Activated CD4-positive, alpha-beta T cell treated with anti-CD3 and anti-CD28 coated beads, Interleukin-2, amount 10 ng/mL, durations not matched to agents 24 days and 14 days (primary cell): Measurements from ENCODE around the gene HOMEZ. TPM values are rescaled to one million over a fixed set of nuclear protein-coding genes. Genes with fewer than 3 reads are reported as not detected.
A peak's percentile ranks its signal among the peaks of the same experiment; 100 is the strongest.

ENCODE experiments used
- DNase-seq: peaks from one replicate; pipeline ENCODE4 v3.0.0; 2022
- H3K27ac Mint-ChIP-seq: one replicate; pipeline ENCODE4 v1.8.0; 2022; ENCODE audit warnings: mild to moderate bottlenecking, mixed read lengths
- H3K27me3 Mint-ChIP-seq: one replicate; pipeline ENCODE4 v1.8.0; 2022; ENCODE audit warnings: mixed read lengths
- H3K36me3 Mint-ChIP-seq: one replicate; pipeline ENCODE4 v1.8.0; 2022; ENCODE audit warnings: low read depth, mild to moderate bottlenecking, mixed read lengths
- H3K4me1 Mint-ChIP-seq: one replicate; pipeline ENCODE4 v1.8.0; 2021; ENCODE audit warnings: mixed read lengths
- H3K4me3 Mint-ChIP-seq: one replicate; pipeline ENCODE4 v1.8.0; 2022; ENCODE audit warnings: mild to moderate bottlenecking, moderate library complexity, mixed read lengths
- H3K9me3 Mint-ChIP-seq: one replicate; pipeline ENCODE4 v1.8.0; 2021; ENCODE audit warnings: mixed read lengths
- intact Hi-C: fragments of 100-400 bp; cut with micrococcal nuclease; formaldehyde crosslinking; loops from one replicate; pipeline ENCODE4 v1.15.1; 2023
- total RNA-seq: library from RNA; stranded (reverse); gene quantifications from 2 replicates; pipeline ENCODE4 v1.2.3, GENCODE V29; 2022

The HOMEZ gene
- total RNA-seq, 1 donor from 2014 or later, result 13.5 TPM

DNA sequence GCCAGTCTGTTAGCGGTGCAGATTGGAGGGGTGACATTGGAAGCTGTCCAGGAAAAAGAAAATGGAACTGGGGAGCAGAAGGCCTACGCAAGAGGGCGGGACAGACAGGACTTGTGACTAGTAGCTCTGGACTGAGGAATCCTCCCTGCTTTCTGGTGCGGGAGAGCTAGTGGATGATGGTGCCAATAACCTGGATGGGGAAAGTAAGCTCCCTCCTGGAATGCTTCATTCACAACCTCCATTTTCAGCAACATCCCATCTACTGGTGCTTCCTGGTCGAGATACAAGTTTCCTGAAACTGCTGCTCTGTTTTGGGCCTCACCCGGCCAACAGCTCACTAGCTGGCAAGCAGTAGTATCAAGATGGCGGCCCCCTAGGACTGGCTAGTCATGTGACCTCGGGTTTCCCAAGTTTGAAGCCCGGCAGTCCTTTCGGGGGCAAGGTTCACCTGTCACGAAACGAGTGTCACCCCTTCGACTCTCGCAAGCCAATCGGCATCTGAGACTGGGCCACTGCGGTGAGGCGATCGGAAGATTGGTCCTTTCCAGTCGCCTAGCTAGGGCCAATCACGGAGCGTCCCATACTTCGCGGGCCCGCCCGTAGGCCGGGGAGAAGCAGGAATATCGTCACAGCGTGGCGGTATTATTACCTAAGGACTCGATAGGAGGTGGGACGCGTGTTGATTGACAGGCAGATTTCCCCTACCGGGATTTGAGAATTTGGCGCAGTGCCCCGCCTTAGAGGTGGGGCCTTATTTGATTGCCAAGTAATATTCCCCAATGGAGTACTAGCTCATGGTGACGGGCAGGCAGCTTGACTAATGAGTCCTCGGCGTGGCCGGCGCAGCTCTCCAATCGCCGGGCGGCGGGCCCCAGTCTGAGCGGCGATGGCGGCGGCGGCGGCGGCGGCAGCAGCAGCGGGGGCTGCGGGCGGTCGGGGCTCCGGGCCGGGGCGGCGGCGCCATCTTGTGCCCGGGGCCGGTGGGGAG lies 34.9 kb upstream of the HOMEZ start, which contains the start of gene PABPN1:
Gene PABPN1 (plus strand): TSS at position 874 of the 988 bp plus-strand sequence. CDS start 13 bp downstream, at position 887.
- H3K27me3 Mint-ChIP-seq, result no peaks in the 10 kb centered on the region
- H3K36me3 Mint-ChIP-seq, result peaks cover 43% of the 10 kb centered on the region
- H3K27ac Mint-ChIP-seq, result peak within 1 kb of the TSS; percentile 98
- peaks cover 24% of the 10 kb centered on the region for H3K4me1 Mint-ChIP-seq
- H3K4me3 Mint-ChIP-seq, result peak within 1 kb of the TSS; percentile 90
- H3K9me3 Mint-ChIP-seq, result peaks cover 8% of the 10 kb centered on the region
- intact Hi-C loops, result loop anchor here (1.0 to 2.0 kb wide), 5 partner anchors 20 to 230 kb away; partner anchors contain the start of genes ACIN1, C14orf119, HOMEZ and NGDN
- peak; percentile 99 for DNase-seq

DNA sequence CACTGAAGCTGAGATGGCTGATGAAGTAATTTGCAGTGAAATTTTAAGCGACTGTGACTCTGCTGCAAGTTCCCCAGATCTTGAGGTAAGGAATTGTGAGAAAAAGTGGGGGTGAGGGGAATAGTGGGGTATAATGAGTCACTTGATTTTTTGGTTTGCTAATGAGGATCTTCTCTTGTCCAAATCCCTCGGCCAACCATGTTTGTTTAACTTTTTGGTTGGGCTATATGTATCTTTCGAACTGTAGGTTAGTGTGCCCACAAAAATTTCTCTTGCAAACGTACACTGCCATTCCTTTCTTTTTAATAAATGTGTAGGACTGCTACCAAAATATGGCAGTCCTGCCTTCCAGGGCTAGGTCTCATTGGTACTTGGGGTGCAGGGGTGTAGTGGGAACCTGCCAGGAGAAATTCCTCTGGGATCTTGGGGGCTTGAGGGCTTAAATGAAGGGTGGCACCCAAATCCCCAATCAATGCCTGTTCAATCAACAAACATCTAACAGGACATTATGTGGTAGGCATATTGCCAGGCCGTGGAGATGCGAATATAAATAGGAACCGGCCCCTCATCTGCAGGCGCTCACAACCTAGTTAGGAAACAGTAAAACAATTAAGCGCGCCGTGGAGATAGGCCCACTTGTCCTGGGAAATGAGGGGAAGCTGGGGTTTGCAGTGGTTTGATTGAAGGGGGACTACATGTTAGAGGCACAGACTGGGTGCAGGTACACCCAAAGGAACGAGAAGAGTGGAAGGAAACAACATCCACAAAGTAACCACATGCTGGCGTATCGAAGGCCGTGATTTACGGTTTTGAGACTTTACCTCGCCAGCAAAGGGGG lies 34.0 kb upstream of the HOMEZ start:
- peaks cover 35% of the 10 kb centered on the region for H3K36me3 Mint-ChIP-seq

DNA sequence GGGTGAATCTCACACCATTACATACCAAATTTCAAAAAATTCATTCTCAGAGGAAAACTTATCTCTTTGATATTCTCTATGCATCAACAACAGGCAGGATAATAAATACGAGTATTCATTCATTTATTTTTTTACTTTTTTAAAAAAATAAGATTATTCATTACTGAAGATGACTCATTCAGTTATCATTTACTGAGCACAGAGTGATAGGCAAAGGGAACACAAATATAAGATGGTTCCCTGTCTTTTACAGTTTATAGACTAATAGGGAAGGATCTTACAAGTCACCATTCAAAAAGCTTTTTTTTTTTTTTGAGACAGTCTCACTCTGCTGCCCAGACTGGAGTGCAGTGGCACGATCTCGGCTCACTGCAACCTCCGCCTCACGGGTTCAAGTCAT lies 30.4 kb upstream of the HOMEZ start:
- no peak for DNase-seq
- Mint-ChIP-seq H3K4me1 (peaks cover 12% of the 10 kb centered on the region), H3K27ac (no peak overlapping the region), H3K4me3 (no peak overlapping the region), H3K27me3 (peaks cover 4% of the 10 kb centered on the region), H3K36me3 (peaks cover 5% of the 10 kb centered on the region), H3K9me3 (peaks cover 8% of the 10 kb centered on the region)
- intact Hi-C loops, result no loop called here

More for the DNA sequence above, 34.0 kb upstream of the HOMEZ start:
- no peak for DNase-seq
- intact Hi-C loops, result loop anchor here (2.0 kb wide), 1 partner anchor 225 kb away; the partner anchor contains the start of genes ACIN1 and C14orf119
- Mint-ChIP-seq H3K9me3 (peaks cover 8% of the 10 kb centered on the region), H3K27ac (peak overlapping the region; percentile 98), H3K27me3 (no peaks in the 10 kb centered on the region), H3K4me1 (peaks cover 24% of the 10 kb centered on the region), H3K4me3 (peak overlapping the region; percentile 90)

DNA sequence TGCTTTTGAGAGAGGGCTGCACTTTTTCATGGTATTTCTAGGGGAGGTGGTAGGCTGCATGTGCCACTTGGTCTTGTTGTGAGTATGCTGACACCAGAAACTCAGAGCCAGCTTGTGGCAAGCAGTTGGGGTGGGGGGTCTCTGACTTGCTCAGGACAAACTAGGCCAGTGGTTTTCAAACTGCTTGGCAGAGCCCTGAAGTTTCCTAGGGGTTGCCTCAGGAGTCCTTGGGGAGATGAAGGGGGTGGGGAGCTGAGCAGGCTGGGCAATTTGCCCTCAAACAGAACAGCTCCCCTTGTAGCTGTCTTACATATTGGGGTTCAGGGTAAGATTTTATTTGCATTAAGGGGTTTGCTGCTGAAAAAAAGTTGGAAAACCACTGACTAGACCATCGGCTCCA lies 24.6 kb upstream of the HOMEZ start:
- Mint-ChIP-seq H3K27ac (no peak overlapping the region), H3K4me3 (no peak overlapping the region), H3K9me3 (no peaks in the 10 kb centered on the region), H3K36me3 (no peaks in the 10 kb centered on the region), H3K4me1 (peaks cover 10% of the 10 kb centered on the region), H3K27me3 (peaks cover 9% of the 10 kb centered on the region)
- DNase-seq, result no peak
- intact Hi-C loops, result no loop called here

DNA sequence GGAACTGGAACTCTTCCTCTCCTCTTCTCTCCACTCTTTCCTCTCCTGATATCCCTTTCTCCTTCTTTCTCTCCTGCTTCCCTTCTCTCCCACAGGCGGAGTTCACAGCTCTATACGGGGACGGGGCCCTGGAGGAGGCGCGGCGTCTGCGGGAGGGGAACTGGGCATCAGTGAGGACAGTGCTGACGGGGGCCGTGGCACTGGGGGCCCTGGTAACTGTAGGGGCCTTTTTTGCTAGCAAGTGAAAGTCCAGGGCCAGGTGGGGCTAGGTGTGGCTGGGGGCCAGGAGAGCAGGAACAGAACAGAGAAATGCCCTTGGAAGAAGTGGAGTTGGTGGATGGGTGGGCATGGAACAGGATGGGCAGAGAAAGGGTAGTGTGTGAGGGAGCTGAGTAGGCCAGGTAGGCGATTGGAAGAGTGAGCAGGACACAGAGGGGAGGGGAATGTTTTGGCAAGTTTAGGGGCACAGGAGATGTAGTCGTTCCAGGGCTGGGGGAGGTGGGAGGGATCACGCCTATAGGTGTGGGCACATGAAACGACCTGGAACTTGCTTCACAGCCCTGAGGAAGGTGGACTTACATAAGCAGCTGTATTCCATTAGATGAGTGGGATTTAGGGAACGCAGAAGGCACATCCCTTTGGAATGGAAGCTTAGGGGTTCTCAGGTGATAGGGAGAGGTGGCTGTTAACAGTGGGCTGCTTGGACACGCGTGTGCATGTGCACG lies 23.0 kb upstream of the HOMEZ start:
- H3K9me3 Mint-ChIP-seq, result no peaks in the 10 kb centered on the region
- H3K4me3 Mint-ChIP-seq, result no peak overlapping the region
- no peak overlapping the region for H3K27ac Mint-ChIP-seq
- peaks cover 12% of the 10 kb centered on the region for H3K27me3 Mint-ChIP-seq
- intact Hi-C loops, result no loop called here
- H3K4me1 Mint-ChIP-seq, result peaks cover 13% of the 10 kb centered on the region
- H3K36me3 Mint-ChIP-seq, result no peaks in the 10 kb centered on the region
- DNase-seq, result no peak

DNA sequence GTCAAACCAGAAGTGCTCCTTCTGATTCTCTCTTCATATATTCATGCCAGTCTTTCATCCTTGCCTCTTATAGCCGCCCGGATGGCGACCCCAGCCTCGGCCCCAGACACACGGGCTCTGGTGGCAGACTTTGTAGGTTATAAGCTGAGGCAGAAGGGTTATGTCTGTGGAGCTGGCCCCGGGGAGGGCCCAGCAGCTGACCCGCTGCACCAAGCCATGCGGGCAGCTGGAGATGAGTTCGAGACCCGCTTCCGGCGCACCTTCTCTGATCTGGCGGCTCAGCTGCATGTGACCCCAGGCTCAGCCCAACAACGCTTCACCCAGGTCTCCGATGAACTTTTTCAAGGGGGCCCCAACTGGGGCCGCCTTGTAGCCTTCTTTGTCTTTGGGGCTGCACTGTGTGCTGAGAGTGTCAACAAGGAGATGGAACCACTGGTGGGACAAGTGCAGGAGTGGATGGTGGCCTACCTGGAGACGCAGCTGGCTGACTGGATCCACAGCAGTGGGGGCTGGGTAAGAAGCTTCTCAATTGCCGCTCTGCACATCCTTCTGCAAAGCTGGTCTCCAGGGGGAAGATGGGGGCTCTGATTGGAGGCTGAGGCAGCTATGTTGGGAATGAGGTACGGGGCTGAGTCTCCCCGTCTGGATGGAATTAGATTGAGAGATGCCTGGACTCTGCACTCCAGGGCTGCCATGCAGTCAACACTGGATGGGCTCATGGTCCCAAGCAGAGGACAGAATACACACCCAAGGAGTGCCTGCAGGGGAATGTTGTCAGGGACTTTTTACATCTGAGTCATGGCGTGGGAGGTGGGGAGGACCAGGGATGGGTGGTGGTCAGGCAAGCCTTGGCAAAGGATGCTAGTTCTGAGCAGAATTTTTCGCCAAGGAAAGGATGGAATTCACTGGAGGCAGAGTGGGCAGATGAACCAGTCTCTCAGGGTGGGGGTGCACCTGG lies 22.0 kb upstream of the HOMEZ start:
- DNase-seq, result no peak
- intact Hi-C loops, result no loop called here
- no peaks in the 10 kb centered on the region for H3K36me3 Mint-ChIP-seq
- H3K27ac Mint-ChIP-seq, result peak overlapping the region; percentile 21
- no peaks in the 10 kb centered on the region for H3K9me3 Mint-ChIP-seq
- H3K27me3 Mint-ChIP-seq, result peaks cover 12% of the 10 kb centered on the region
- H3K4me1 Mint-ChIP-seq, result peaks cover 15% of the 10 kb centered on the region
- peak overlapping the region; percentile 79 for H3K4me3 Mint-ChIP-seq

DNA sequence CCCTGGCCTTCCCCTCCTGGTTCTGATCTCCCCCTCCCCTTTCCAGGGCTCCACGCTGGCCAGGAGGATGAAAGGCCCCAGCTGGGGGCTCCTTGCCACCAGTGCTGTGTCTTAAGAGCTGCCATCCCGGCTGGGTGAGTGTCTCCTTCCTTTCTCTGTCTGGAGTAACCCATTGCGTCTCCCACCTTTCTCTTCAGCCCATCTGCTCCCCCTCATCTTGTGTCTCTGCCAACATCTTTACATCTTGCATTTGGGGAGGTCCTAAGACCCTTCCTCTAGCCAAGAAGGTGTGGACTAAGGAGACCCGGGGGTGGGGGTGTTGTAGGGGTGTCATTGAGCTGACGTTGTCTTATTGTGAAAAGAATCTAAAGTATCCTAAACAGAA lies 21.2 kb upstream of the HOMEZ start:
- H3K4me1 Mint-ChIP-seq, result peaks cover 19% of the 10 kb centered on the region
- intact Hi-C loops, result no loop called here
- peaks cover 8% of the 10 kb centered on the region for H3K27me3 Mint-ChIP-seq
- H3K9me3 Mint-ChIP-seq, result no peaks in the 10 kb centered on the region
- H3K36me3 Mint-ChIP-seq, result no peaks in the 10 kb centered on the region
- peak overlapping the region; percentile 79 for H3K4me3 Mint-ChIP-seq
- peak overlapping the region; percentile 70 for H3K27ac Mint-ChIP-seq
- no peak for DNase-seq

DNA sequence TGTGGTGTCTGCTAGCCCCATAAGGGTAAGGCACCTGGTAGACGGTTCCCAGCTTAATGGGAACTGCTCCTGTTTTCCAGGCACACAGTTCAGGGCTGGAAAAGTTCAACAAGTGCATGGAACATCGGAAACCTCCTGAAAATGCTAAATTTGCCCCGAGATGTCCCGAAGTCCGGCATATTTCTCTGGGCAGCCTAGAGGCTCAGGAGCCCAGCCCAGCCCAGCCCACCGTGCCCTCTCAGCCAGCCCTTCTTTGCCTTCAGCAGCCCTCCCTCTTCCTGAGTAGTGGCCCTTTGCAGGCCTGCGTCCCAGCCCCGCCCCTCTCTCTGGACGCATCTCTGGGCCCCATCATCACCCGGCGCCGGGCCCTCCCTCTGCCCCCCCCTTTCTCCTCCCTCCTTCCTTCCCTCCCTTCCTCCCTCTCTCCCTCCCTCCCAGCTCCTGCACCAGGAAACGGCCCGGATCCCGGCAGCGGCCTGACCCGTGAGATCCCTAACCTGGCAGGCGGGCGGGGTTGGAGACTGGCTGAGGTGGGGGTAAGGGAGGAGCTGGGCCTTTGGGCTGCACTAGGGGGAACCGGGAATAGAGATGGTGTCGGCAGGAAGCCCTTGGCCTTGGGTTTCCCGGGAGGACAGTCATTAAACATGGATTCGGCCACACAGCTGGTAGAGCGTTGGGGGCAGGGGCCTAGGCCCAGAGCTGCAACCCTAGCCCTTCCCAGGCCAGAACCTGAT lies 20.6 kb upstream of the HOMEZ start, which contains the start of gene BCL2L2:
Gene BCL2L2 (plus strand): TSS at position 422 of the 734 bp plus-strand sequence. CDS start 935 bp downstream, outside the sequence.
- DNase-seq, result peak; percentile 78
- H3K9me3 Mint-ChIP-seq, result no peaks in the 10 kb centered on the region
- no peaks in the 10 kb centered on the region for H3K36me3 Mint-ChIP-seq
- H3K27me3 Mint-ChIP-seq, result peaks cover 8% of the 10 kb centered on the region
- intact Hi-C loops, result no loop called here
- H3K4me3 Mint-ChIP-seq, result peak within 1 kb of the TSS; percentile 79
- peak within 1 kb of the TSS; percentile 70 for H3K27ac Mint-ChIP-seq
- H3K4me1 Mint-ChIP-seq, result peaks cover 19% of the 10 kb centered on the region

DNA sequence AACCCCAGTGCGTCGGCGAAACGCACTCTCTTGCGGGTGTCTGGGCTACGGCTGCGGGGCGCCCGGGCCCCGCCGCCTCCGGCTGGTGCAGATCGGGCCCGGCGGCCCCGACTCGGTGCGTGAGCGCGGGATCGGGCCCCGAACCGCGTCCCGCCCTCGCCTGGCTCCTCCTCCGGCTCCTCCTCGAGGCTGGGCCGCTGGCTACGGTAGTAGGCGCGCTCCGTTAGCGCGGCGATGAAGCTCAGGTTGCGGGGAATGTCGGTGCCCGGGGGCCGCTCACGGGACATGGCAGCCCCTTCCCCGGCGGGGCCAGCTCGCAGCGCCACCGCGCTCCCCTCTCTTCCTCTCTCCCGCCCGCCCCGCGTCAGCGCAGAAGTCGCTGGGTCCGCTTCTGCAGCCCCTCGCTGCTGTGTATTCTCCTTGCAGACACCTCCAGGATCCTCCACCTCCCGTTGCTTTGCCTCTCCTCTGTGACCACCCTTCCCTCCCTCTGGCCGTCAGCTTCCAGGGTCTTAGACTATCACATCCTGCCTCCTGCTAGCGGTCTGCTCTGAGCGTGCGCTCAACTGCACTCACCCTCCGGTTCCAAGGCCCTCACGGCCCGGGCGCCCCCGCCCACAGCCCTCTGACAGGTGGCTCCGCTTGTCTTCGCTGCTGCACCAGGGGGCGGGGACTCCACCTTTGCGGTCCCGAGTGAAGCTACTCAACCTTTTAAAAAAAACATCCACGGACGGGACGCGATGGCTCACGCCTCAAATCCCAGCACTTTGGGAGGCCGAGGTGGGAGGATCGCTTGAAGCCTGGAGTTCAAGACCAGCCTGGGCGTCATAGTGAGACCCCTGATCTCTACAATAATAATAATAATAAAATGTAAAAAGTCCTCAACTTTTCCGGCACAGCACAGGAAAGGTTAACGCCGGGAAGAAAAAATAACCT lies 16.6 kb upstream of the HOMEZ start, which contains the start of gene PPP1R3E:
Gene PPP1R3E (minus strand): TSS at position 570 of the 936 bp plus-strand sequence. CDS start 283 bp downstream, at position 287.
- Mint-ChIP-seq H3K36me3 (peaks cover 12% of the 10 kb centered on the region), H3K9me3 (no peaks in the 10 kb centered on the region), H3K4me3 (peak within 1 kb of the TSS; percentile 98), H3K27me3 (peaks cover 6% of the 10 kb centered on the region), H3K27ac (peak within 1 kb of the TSS; percentile 100), H3K4me1 (peaks cover 30% of the 10 kb centered on the region)
- intact Hi-C loops, result loop anchor here (5.0 kb wide), 1 partner anchor 375 kb away; the partner anchor contains the start of gene PRMT5
- DNase-seq, result peak; percentile 95

DNA sequence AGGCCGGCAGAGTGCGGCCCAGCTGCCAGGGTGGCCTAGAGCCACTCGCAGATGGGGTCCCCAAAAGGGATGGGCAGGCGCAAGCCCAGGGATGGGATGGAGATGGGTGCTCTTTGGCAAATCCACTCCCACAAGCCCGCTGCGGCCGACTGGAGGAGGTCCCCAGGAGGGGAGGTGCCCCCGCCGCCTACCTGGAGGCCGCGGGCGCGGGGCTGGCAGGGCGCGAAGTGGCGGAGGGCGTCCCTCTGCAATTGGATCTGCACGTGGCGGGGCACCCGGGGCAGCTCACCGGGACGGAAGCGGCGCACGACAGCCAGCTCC lies 16.0 kb upstream of the HOMEZ start:
- peak overlapping the region; percentile 99 for H3K27ac Mint-ChIP-seq
- H3K27me3 Mint-ChIP-seq, result peaks cover 6% of the 10 kb centered on the region
- DNase-seq, result no peak
- intact Hi-C loops, result loop anchor here (1.0 to 5.0 kb wide), 5 partner anchors 16 to 375 kb away; partner anchors contain the start of genes ACIN1, C14orf119, HOMEZ and NGDN
- H3K4me1 Mint-ChIP-seq, result peaks cover 30% of the 10 kb centered on the region
- H3K36me3 Mint-ChIP-seq, result peaks cover 18% of the 10 kb centered on the region
- peak overlapping the region; percentile 98 for H3K4me3 Mint-ChIP-seq
- H3K9me3 Mint-ChIP-seq, result no peaks in the 10 kb centered on the region
